Astrocyte of the spinal cord (primary cell): ENCODE data around the gene STKLD1.

Source experiments
- DNase-seq: peaks from one replicate; pipeline ENCODE4 v3.0.0; 2011; ENCODE audit warnings: low read depth, low spot score
- H3K4me3 ChIP-seq: 2 replicates; pipeline ENCODE4 v1.5.1; 2011; ENCODE audit warnings: low read depth, mild to moderate bottlenecking, low read length, moderate library complexity
- in situ Hi-C: cut with HindIII; loops from 2 replicates; pipeline ENCODE4 v1.10.0; 2017; ENCODE audit warnings: low sequenced_read_pairs
- TF ChIP-seq, protein P1 (sequence below): IDR thresholded peaks from 2 replicates; pipeline ENCODE4 v1.5.1; 2012; ENCODE audit warnings: low read depth, mild to moderate bottlenecking, low read length, inconsistent platforms

The STKLD1 gene

DNA sequence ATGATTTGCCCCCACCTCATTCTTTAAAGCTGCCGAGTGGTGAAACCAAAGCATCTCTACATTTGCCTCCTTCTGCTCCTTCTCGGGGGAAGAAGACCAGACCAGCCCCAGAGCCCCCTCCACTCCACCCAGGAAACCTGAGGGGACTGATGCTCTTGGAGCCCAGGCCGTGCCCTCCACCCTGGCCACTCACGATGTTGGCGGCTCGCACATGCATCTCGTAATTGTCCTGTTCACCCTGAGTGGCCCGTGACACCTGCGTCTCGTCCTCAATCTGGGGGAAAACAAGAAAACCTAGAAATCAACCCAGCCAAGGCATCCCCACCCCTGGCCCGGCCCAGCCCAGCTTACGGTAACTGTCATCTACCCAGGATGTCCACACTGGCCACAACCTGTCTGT, 31.2 kb upstream of the STKLD1 start:
- no peak for DNase-seq
- in situ Hi-C loops, result no loop called here
- no peak overlapping the region for H3K4me3 ChIP-seq
- TF ChIP-seq, protein P1, sequence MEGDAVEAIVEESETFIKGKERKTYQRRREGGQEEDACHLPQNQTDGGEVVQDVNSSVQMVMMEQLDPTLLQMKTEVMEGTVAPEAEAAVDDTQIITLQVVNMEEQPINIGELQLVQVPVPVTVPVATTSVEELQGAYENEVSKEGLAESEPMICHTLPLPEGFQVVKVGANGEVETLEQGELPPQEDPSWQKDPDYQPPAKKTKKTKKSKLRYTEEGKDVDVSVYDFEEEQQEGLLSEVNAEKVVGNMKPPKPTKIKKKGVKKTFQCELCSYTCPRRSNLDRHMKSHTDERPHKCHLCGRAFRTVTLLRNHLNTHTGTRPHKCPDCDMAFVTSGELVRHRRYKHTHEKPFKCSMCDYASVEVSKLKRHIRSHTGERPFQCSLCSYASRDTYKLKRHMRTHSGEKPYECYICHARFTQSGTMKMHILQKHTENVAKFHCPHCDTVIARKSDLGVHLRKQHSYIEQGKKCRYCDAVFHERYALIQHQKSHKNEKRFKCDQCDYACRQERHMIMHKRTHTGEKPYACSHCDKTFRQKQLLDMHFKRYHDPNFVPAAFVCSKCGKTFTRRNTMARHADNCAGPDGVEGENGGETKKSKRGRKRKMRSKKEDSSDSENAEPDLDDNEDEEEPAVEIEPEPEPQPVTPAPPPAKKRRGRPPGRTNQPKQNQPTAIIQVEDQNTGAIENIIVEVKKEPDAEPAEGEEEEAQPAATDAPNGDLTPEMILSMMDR, result no peak

DNA sequence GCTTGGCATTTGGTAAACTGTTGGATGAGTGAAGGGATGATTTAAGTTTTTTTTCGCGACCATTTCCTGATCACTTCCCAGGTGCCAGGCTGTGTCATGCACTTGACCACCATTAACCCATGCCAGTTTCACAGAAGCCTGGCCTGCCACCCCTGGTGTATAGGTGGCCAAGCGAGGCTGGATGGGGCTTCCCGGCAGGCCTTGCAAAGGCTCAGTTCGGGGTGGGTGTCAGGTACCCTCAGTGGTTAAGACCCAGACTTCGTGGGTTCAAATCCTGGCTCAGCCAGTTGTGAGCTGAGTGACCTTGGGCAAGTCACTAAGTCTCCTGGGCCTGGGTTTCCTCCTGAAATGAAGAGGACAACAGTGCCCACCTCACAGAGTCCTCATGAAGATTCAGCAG, 30.6 kb upstream of the STKLD1 start:
- TF ChIP-seq, protein P1, result no peak
- DNase-seq, result no peak
- in situ Hi-C loops, result no loop called here
- no peak overlapping the region for H3K4me3 ChIP-seq

DNA sequence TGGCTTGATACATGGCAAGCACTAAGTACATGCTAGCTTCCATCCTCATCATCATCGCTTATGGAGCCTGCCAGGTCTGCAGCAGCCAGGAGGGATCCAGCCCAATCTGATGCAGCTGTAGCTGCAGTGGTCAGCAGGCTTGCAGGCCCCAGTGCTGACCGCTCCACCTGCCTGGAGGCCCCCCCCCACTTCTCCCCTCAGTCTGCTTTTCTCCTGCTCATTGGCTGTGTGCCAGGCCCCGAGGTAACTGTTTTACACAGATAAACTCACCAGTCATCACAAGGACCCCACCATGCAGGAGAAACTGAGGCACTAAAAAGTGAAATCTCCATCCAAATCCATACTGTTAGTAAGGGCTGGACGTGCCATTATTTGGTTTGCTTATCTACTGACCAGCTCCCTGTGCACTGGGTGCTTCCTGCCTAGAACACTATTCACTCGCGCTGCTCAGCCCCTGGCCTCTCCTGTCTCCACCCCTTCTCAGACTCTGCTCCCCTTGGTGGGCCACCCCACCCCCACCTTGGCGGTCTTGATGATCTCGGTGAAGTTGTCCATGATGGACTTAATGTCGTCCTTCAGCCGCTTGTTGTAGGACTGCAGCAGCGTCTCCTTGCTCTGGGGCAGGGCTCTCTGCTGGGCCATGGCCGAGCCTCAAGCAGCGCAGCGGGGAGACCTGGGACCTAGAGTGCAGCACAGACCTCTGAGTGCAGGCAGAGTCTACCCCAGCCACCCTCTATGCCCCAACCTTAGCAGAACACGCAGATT, 30.0 kb upstream of the STKLD1 start:
- in situ Hi-C loops, result no loop called here
- DNase-seq, result no peak
- TF ChIP-seq, protein P1, result no peak
- H3K4me3 ChIP-seq, result peak overlapping the region; percentile 100

DNA sequence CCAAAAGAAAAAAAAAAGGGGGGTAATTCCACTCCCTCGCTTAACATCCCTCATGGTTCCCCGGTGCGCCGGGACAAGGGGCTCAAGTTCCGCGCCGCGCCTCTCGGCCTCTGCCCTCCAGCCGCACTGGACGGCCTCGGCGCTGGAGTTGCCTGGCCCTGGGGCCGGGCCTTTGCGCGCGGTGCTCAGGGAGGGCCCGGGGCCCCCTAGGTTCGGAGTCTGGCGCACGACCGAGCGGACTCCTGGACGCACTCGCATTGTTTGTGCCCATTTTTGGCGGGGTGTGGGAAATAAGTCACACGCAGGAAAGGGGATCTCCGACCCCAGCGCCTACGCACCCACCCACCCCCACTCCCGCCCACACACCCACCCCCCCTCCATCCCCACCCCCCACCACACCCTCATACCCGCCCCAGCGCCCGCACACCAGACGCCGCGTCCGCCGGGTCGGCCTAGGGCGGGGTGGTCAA, 28.6 kb upstream of the STKLD1 start:
- DNase-seq, result peak; percentile 28
- TF ChIP-seq, protein P1, result no peak
- peak overlapping the region; percentile 100 for H3K4me3 ChIP-seq
- in situ Hi-C loops, result no loop called here

- TF ChIP-seq, protein P1, result no peak
- in situ Hi-C loops, result no loop called here
- H3K4me3 ChIP-seq, result peak within 1 kb of the TSS; percentile 100
- DNase-seq, result peak; percentile 97
Observed at GRCh38 chr9:133347985-133348717, 28.0 kb upstream of the STKLD1 start, which contains the start of the genes MED22 and RPL7A. TSS of gene MED22 (minus strand) at chr9:133348131. CDS start at chr9:133346662, 1,469 bp downstream. TSS of gene RPL7A (plus strand) at chr9:133348218. CDS start at chr9:133348244, 26 bp downstream.

DNA sequence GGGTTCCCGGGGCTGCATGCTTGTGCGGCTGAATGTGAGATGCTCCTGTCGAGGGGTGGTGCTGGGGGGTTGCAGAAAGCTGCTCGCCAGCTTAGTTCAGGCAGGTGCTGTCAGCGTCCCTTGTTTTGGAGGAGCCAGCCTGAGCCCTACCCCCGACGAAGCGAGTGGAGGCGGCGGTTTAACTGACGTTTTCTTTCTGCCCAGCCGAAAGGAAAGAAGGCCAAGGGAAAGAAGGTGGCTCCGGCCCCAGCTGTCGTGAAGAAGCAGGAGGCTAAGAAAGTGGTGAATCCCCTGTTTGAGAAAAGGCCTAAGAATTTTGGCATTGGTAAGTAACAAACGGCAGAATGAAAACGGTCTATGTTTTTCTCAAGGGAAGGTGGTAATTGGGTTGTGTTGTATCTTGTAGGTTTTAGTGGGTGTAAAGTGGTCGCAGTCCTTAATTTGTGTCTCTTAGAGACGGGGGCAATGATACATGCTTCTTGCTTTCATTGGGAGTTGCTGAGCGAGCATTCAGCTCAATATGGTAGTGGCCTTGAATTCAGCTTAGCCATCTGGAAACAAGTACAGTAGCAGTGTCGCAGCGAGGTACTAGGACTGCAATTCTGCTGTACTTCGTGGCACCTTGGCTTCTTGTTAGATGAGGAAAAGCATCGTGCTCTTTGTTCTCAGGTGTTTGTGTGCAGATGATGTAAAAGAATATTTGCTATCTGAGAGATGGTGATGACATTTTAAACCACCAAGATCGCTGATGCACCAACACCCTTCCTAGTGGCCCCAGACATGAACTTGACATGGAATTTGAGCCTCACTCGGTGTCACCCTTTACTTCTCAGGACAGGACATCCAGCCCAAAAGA, 27.2 kb upstream of the STKLD1 start:
- H3K4me3 ChIP-seq, result peak overlapping the region; percentile 100
- no peak for DNase-seq
- TF ChIP-seq, protein P1, result no peak
- in situ Hi-C loops, result no loop called here
